Stimulated activated CD4-positive, alpha-beta T cell treated with anti-CD3 and anti-CD28 coated beads, Interleukin-1b, Interleukin-23, amount 100 ng/mL, for 1 hour (primary cell): Measurements from ENCODE around the gene SLIT3.

Experiments
- DNase-seq, 2 donors: peaks; one replicate each; pipeline ENCODE4 v3.0.0-alpha.2; 2020; ENCODE audit warnings: low read depth in 2 of 2

The SLIT3 gene

DNA sequence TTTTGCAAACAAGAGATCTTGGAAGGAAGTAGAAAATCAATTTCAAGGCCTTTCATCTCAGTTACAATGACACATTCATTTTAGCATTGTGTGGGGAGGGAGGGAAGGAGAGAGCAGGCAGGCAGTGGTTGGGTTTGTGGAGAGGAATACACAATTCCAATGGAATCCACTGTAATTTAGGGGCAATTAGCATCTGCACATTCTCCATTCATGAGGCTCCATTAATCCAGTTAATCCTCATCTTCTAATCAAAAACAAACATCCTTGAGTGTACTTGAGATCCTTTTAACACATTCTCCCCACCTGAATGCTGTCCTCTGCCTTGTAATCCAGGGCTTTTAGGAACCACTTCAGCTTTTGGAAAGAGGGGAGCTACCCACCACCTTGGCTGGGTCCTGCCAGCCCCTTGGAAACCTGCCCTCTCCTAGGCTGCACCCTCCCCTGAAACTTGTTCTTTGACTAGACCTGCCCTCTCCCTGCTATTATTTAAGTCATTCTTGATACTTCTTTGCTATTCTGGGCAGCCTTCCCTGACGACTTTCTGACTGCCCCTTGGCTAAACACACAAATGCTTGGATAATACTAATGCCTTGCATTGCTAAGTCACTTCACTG lies 271.2 kb downstream of the SLIT3 start:
- DNase-seq, result no peak

DNA sequence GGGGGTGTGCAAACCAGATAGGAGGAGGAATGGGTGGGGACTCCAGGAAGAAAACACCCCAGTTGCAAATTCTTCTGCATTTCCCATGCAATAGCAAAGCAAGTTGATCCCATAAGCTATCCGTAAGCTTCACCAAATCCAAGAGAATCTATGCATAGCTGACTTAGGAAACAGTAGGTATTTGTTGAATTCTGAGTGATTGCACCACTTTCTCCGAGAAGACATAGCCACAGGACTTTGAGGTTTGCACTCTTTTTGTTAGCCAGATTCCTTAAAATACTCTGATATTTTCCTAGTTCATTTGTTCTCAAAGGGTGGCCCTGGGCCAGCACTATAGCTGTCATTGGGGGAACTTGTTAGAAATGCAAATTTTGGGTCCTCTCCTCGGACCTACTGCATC lies 271.9 kb downstream of the SLIT3 start:
- DNase-seq, result no peak

DNA sequence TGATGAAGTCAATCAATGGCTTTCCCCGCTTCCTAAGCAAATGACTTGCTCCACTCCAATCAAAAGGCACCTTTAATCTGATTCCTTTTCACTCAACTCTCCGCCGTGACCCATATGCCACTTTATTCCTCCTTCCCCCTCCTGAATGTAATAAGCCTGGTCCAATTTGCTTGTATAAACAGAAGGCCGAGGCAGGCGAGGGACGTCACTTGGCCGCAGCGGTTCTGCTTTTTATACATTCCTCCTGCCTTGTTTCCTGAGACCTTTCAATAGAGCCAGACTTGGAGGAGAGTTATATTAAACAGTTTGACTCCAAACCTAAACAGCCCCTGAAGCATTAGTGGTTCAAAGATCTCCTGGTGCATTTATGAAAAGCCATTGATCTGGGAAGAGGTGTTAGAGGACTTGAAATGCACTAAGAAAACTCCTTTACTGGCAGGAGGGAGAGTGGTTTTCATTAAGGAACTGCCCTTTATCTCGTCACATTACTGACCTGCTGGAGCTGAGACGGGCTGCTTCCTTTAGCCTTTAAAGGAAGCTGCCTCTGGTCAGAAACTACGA lies 273.4 kb downstream of the SLIT3 start:
- no peak for DNase-seq

DNA sequence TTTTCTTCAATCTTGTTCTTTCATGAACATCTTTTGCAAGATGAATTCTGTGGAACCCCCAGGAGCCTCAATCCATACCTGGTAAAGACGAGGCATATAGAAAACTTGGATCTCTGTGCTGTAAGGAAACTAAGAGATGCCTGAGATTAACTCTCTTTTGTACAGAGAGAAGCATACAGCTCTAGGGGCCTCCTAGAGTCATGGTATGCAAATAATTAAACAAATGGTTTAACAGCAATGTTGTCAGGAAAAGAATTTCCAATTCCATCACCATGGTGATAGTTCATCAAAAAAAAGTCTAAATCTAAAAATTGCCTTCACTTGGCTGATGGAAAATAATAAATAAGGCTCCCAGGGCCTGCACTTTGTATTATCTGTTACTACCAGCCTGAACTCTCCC lies 275.4 kb downstream of the SLIT3 start:
- DNase-seq, result no peak

DNA sequence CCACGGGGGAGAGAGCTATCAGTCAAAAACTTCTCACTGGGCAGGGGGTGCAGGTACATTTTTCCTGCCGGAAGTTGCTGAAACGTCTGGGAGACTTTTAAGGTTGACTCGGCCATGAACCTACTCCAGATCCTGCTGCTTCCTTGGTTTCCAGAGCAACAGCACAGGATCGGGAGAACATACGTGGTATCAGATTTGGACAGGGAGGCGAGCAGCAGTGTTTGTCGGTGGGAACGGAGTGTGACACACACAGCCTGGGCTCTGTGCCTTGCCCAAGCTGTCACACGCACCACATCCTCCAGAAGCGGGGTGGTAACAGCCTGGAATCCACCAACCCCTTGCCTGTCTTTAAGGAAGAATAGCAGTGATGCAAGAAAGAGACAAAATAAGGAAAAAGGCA lies 276.5 kb downstream of the SLIT3 start:
- DNase-seq, result no peak

DNA sequence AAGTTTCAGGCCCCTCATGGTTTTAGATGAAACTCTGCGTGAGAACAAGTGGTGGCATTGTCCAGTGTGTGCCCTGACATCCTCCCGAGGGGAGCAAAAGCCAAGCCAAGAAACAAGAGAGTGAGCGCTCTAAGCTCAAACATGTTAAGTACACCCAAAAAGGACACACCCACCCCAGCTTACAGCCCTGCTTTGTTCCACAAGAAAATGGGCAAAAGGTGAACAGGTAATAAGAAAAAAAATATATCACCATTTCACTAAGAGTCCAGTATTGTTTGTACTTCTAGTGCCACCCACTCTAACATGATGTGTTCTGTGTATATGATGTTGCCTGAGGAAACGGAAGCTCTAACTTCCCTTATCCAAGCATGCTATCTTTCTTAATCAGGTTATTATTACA lies 278.2 kb downstream of the SLIT3 start:
- no peak for DNase-seq

DNA sequence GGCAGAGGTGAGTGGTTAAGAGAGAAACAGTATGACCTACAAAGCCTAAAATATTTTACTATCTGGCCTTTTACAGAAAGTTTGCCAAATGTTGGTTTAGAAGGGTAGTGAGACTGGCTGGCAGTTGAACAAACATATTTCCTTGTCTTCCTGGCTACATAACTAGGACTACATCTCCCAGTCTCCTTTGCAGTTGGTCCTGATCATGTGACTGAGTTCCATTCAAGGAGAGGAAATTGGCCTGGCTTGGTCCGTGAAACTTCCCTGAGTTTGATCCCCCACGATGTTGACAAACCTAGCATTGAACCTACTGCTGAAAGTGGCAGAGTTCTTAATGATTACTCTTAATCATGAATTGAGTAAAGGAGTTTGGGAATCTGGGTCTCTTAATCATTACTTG lies 280.8 kb downstream of the SLIT3 start:
- no peak for DNase-seq

DNA sequence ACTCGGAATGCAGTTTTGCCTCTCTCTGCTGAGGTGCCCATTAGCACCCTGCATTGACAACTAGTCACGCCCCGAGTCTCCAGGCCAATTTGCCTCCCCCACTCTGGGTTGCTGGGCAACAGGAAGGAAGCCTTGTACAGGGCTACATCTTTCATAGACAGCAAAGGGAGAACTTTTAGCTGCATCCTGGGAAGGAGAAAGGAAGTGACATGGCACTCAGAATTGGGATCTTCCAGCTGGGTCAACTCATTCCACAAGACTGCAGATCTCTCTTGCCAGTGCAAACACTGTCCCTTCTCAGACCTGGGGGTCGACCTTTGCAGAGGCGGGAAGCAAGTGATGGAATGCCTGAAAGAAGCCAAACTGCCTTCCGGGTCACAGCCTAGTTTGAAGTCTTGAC lies 282.0 kb downstream of the SLIT3 start:
- no peak for DNase-seq

DNA sequence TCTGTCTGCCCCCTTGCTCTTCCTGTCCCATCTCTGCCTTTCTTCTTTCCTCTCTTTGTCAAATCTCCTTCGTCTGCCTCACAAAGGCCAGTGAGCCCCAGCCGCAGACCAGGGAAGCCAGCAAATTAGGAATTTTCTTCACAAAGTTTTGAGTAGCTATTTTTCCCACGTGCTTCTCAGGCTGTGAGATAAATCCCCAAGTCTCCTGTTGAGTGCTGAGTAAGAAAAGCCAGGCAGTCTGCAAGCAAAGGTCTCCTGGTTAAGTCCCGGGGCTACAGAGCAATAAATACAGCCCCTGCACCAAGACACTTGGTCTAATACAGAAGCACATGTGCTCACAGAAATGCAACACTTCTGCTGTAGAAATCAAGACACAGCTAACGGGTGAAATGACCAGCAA lies 284.9 kb downstream of the SLIT3 start:
- no peak for DNase-seq

DNA sequence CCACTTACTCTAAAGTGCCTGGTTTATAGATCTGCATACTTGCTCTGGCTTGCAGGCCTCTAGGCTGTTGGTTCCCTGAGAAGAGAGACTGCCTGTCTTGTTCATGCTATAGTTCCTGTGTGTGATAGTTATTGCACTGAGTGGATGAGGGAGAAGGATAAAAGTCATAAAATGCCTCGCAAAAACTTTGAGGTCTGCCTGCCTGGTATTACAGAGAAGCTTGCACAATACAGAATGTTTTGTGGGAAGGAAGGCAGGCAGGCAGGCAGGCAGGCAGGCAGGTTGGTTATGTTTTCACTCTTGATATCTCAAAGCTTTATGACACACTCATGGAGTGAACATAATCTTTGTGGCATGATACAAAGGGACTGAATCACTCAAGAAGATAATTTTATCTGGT lies 287.1 kb downstream of the SLIT3 start:
- no peak for DNase-seq

DNA sequence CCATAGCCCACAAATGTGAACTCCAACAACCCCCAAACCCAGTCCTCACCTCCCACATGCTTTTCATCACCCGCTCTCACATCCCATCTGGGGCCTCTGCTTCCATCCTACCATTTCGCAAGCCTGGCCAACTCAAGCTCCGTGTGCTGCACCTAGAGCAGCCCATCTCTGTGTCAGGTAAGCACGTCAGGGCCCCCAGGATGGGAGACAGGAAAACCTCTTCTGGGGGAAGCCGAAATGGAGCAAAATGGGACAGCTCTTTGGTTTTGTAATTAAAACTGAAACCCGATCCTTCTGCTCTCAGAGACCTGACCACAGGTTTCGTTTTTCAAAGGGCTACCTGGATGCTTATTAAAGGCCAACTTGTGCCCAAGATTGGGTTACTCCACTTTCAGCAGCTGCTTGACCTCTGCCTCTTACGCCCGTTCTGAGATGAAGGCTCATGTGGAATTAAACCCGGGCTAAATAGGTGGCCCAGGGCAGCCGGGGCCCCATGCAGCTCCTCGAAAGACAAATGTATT lies 287.7 kb downstream of the SLIT3 start:
- no peak for DNase-seq

DNA sequence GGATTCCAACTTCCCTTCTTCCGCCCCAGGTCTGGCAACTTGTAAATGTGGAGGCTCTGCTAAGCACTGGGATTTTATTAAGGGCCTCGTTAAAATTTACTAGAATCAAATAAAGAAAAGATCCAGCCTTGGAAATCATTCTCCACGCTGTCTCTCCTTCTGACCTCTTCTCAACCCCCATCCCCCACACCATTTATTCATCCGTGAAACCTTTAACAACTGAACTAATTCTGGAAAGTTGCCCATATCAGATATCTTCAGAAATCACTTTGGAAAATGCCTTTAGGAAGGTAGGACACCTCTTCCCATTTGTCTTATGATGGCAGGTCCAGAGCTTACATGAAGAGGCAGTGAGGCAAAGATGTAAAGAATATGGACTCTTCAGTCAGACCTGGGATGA lies 288.5 kb downstream of the SLIT3 start:
- no peak for DNase-seq

DNA sequence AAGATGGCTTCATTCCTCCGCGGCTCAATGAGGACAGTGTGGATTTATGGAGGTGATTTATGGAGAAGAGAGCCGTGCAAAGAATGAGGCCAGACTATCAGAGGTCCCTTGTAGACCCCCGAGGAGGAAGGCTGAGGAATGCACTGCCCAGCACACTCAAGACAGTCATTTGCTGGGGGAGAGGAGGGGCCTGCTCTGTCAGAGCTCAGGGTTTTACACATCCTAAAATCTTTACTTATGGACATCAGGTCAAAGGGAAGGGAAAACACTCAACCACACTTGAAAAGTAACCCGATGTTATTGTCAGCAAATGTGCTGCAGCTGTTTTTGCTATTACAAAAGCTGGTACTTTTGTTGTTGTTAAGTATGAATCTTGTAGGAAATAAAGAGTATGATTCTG lies 289.5 kb downstream of the SLIT3 start:
- no peak for DNase-seq

DNA sequence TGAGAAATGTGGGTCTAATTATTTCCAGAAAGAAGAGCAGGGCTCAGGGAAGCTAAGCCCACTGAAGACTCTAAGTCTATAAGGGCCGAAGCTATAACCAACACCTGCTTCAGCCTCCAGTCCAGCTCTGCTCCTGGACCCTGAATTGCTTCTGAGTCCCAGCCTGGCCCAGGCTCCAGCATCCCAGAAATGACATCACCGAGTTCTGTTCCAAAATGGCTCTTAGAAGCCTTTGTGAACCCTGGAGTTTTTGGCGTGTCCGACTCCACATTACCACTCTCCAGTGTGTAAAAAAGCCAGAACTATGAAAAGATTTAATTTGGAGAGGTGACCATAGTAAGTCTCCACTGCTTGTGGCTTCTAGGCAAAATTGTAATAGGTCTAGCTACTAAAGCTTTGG lies 289.9 kb downstream of the SLIT3 start:
- DNase-seq, result no peak

DNA sequence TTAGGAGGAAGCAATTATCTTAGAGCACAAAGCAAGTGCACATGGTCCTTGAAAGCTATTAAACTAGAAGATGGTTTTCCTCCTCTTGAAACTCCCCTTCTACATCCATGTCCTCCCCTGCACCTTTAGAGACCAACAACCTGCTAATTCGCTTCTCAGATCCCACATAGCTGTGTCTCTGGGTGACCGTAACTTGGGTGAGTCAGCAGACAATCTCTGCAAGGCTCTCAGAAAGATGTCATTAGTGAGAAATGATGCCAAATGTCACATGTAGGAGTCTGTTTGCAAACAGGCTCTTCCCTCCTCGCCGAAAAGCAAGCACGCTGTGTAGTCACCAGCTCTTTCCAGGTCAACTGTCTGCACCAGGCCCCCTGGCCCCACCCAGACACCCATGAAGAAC lies 291.8 kb downstream of the SLIT3 start:
- no peak for DNase-seq

DNA sequence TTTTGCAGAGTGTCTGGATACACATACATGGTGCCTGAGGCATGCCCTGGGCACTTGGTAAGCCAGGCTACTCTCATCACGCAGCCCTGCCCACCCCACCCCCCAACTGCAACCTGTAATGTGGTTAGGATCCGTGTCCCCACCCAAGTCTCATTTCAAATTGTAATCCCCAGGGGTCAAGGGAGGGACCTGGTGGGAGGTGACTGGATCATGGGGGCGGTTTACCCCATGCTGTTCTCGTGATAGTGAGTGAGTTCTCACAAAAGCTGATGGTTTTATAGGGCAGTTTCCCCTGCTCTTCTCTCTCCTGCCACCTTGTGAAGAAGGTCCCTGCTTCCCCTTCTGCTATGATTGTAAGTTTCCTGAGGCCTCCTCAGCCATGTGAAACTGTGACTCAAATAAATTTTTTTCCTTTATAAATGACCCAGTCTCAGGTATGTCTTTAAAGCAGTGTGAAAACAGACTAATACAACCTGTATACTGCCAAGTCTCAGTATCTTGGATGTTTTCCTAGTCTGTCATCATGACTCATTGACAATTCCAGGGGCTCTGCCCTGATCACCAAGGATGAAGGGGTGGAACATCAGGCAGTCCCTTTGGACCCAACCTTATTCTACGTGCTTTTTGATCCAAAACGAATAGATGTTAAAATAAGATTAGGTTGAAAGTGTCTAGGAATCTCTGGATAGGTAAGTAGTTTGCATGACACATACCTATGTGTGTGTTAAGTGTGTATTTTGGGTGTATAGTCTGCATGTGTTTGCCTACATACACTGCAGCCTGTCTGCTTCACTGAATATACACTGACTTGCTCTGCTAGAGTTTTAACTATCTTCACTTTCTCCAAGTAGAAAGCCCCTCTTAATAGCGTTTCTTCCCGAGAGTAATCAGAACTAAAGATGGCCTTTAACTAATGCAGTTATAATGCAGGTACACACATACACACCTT lies 293.8 kb downstream of the SLIT3 start:
- no peak for DNase-seq

DNA sequence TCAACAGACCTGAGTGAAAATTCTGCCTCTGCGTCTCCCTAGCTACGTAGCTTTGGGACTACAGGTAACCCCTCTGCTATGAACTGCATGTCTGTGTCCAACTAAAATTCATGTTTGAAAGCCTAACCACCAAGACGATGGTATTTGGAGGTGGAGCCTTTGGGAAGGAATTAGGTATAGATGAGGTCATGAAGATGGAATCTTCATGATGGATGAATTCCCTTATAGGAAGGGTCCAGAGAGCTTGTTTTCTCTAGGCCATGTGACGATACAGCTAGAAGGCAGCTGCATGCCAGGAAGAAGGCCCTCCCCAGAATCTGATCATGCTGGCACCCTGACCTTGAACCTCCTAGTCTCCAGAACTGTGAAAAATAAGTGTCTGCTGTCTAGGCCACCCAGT lies 296.4 kb downstream of the SLIT3 start:
- no peak for DNase-seq

DNA sequence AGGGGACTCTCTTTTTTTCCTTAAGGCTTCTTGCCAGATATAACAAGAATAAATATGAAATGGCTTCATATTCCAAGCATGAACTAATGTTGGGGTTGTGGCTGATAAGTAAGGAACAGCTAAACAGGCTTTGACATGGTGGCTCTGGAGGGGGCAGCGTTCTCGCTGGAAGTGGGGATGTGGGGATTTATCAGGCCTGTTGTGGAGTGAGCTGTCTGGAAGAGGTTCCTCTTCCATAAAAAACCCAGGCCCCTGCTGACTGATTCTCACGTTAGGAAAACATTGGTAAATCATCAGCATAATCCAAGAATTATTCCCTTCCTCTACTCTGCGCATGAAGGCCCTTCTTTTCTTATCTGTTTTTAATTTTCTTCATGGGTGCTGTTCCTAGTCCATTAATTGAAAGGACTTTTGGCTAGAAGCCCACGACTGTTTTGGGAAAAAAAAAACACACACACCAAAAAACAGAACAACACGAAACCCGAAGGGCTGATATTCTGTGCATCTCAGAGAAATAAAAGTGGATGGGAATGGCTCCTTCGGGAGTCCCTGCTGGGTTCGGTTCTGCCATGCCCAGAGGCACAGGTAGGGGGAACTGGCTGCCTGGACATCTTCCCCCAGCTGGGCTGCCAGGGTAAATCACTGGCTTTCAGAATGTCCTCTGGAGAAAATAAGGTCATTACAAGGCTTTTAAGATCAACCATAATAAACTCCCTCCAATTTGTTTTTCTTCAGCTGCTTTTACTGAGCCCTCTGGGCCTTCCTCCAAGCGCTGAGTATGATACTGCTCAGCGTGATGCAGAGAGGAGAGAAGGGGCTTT lies 297.0 kb downstream of the SLIT3 start:
- no peak for DNase-seq

DNA sequence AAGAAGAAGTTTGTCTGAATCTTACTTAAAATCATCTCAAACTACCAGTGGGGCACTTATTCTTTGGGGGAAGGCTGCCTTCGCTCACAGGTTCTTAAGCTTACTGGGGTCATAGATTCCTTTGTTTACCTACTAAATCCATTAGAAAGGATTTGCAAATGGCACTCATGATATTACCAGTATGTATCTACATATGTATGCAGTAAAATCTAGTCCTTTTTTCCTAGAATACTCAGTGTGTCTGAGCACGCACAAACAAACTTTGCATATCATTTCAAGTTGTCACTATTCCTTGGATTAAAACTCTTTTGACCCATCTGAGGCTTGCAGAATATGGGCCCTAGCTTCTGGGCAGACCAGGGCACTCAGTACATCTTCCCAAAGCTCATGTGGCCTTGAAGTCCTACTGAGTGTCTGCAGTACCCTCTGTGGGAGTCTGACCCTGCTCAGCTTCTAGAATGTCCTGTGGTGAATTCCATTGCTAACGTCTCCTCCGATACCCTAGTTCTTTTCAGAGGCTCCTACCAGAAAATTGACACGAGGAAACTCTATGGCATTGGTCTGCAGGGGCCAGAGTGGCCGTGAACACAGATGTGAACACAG lies 297.9 kb downstream of the SLIT3 start:
- no peak for DNase-seq

DNA sequence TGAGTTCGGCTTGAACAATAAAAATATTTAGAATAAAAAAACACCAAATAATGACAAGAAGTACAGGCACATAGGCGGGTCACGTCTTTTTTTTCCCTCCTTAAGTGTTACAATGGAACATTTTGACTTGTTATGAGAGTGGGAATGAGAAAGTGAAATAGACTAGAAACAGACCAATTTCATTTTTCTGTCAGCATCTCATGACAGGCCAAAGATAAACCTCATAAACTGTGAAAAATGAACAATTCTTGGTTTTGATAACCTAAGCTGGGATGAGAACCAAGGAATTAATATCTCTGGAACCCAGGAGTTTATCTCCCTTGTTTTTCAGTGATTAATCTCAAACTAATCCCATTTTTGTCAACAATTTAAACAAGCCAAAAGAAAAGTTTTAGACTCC lies 299.5 kb downstream of the SLIT3 start:
- DNase-seq, result no peak

DNA sequence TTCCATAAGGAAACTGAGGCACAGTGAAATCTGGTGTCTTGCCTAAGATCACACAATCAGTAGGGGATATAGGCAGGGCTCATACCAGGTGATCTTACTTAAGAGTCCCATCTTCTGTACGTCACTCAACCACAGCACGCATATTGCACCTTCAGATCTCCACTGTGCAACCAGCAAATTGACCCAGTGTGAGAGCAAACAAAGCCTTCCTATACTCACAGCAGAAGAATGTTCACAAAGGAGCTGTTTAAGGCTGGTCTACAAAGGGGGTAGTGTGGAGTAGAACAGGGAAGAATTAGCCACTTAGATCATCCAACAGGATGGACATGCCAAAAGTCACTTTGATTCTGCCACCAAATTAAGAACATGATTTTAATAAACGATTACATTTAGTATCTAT lies 305.9 kb downstream of the SLIT3 start:
- no peak for DNase-seq

DNA sequence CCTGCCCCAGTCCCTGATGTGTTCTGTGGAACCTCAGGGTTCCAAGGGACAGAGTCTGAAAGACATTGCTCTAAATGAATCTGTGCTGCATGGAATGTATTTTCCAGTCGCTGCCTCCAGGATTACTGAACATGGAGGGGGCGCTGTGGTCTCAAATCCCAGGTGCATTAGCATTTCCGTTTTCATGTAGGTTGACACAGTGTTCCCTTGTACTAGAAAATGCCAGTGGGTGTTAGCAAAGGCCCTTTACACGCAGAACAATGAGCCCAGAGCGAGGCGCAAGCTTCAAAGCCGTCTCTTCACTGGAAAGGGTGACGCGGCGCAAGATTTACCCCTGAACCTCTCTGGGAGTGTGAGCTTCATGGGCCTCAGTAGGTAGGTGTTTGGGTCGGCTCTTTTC lies 308.3 kb downstream of the SLIT3 start:
- no peak for DNase-seq
